Lower leg skin (tissue), 4 donors: ENCODE measurements around the gene COL19A1. TPM values are rescaled to one million over a fixed set of nuclear protein-coding genes. Genes with fewer than 3 reads are reported as not detected.

ENCODE experiments used
- DNase-seq, 2 donors: peaks; one replicate each; pipeline ENCODE4 v3.0.0-alpha.2; 2019; ENCODE audit warnings: low spot score in 2 of 2
- H3K4me3 ChIP-seq: fragments of 200-600 bp; sonication (generic); 2 replicates; pipeline ENCODE4 v1.5.1; 2017; ENCODE audit warnings: mild to moderate bottlenecking, low read depth; ENCODE audit not compliant: poor library complexity, severe bottlenecking
- POLR2A ChIP-seq, 2 donors: fragments of 450-650 bp; IDR thresholded peaks; one replicate each; pipeline ENCODE4 v1.6.1; 2016 to 2017; ENCODE audit warnings: antibody characterized with exemption in 2 of 2, mild to moderate bottlenecking in 1 of 2, moderate library complexity in 1 of 2
- WGBS, 2 donors: methylation state at CpG; one replicate each; pipeline ENCODE4 v1.1.5; 2018; 5-methylcytosine and 5-hydroxymethylcytosine counted together
- intact Hi-C: fragments of 100-400 bp; cut with DNase I; formaldehyde crosslinking; loops from one replicate; pipeline ENCODE4 v1.15.0; 2023; ENCODE audit warnings: low total_unique reads
- total RNA-seq, 4 donors: library from RNA; depleted of rRNA; stranded (reverse); fragments of >200 nt; gene quantifications; one replicate each; pipeline ENCODE4 v1.1.0, GENCODE V29; 2016
- TF ChIP-seq, protein P1 (sequence below), 3 donors: fragments of 450-650 bp; IDR thresholded peaks; one replicate each; pipeline ENCODE4 v1.5.1; 2016; ENCODE audit warnings: antibody characterized with exemption in 3 of 3, mild to moderate bottlenecking in 3 of 3, moderate library complexity in 2 of 3

The COL19A1 gene
- total RNA-seq, 4 donors from 2014 or later, result 0.12 to 0.19 TPM; not detected in 2

- DNase-seq, result no peak
- H3K4me3 ChIP-seq, result no peak overlapping the region
- intact Hi-C loops, result no loop called here
- 66 to 74% methylated on average over 4 of the region's 4 CpGs for WGBS, 2 donors
- TF ChIP-seq, protein P1, sequence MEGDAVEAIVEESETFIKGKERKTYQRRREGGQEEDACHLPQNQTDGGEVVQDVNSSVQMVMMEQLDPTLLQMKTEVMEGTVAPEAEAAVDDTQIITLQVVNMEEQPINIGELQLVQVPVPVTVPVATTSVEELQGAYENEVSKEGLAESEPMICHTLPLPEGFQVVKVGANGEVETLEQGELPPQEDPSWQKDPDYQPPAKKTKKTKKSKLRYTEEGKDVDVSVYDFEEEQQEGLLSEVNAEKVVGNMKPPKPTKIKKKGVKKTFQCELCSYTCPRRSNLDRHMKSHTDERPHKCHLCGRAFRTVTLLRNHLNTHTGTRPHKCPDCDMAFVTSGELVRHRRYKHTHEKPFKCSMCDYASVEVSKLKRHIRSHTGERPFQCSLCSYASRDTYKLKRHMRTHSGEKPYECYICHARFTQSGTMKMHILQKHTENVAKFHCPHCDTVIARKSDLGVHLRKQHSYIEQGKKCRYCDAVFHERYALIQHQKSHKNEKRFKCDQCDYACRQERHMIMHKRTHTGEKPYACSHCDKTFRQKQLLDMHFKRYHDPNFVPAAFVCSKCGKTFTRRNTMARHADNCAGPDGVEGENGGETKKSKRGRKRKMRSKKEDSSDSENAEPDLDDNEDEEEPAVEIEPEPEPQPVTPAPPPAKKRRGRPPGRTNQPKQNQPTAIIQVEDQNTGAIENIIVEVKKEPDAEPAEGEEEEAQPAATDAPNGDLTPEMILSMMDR (IDR thresholded peaks at IDR 0.05), result no peak
- no peak for TF ChIP-seq POLR2A (IDR thresholded peaks at IDR 0.05)
Measured at GRCh38 chr6:70142034-70142433, 275.7 kb downstream of the COL19A1 start.

DNA sequence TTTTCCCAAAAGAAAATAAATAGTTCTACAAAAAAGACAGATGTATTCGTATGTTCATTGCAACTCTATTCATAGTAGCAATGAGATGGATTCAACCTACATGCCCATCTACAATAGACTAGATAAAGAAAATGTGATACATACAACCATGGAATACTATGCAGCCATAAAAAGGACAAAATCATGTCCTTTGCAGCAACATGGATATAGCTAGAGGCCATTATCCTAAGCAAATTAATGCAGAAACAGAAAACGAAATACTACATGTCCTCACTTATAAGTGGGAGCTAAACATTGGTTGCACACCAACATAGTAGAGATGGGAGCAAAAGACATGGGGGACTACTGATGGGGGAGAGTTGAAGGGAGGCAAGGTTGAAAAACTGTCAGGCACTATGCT is 278.8 kb downstream of the COL19A1 start:
- no peak overlapping the region for H3K4me3 ChIP-seq
- intact Hi-C loops, result no loop called here
- no peak for DNase-seq
- WGBS, 2 donors, result 82% methylated on average over 2 of the region's 2 CpGs
- TF ChIP-seq, protein P1 (IDR thresholded peaks at IDR 0.05), result no peak
- TF ChIP-seq POLR2A (IDR thresholded peaks at IDR 0.05), result no peak

DNA sequence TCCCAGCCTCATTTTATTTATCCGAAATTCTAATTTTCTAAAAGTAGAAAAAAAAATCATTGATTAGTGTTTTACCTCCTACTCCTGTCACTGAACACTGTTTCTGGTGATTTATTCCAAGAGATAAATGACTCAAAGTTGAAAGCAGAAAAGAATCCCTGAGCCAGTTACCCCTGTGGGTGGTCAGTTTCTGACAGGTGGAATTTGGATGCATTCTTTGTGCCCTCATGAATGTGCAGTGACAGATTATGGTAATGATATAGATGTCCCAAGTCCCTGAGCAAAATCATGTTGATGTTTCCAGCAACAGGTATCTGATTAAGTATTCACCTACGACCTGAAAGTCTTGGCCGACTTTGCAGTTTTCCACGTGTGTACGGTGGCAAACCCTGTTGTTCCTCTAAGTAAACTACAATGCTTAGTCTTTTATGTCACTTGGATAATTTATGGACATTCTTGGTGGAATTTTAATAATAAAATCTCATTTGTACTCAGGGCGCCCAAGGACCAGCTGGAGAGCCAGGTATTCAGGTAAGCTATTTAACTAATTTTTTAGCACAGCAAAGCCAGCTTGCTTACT is 282.9 kb downstream of the COL19A1 start:
- TF ChIP-seq, protein P1 (IDR thresholded peaks at IDR 0.05), result no peak
- TF ChIP-seq POLR2A (IDR thresholded peaks at IDR 0.05), result no peak
- 60 to 66% methylated on average over 6 of the region's 6 CpGs for WGBS, 2 donors
- no peak for DNase-seq
- intact Hi-C loops, result no loop called here
- no peak overlapping the region for H3K4me3 ChIP-seq

DNA sequence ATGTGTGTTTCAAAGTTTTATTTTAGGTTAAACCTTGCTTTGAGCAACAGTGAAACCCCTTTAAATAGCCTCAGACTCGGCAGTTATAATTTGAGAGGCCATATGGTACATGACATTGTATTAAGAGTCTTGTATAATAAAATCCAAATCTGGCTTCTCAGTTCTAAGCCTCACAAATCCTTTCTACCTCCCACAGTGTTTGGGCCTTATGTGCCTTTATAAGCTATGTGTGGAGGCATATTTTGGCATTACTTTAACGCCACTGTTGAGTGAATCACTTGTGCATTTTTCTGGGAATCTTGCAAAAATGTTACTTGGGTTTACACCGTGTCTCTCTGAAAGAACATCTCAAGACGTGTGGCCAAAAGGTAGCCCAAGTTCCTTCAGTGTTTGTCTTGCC is 284.2 kb downstream of the COL19A1 start:
- DNase-seq, result no peak
- intact Hi-C loops, result no loop called here
- 47 to 56% methylated on average over 4 of the region's 4 CpGs for WGBS, 2 donors
- TF ChIP-seq, protein P1 (IDR thresholded peaks at IDR 0.05), result no peak
- TF ChIP-seq POLR2A (IDR thresholded peaks at IDR 0.05), result no peak
- no peak overlapping the region for H3K4me3 ChIP-seq

- no peak for DNase-seq
- TF ChIP-seq, protein P1 (IDR thresholded peaks at IDR 0.05), result no peak
- WGBS, 2 donors, result 63 to 66% methylated on average over 2 of the region's 2 CpGs
- no peak overlapping the region for H3K4me3 ChIP-seq
- intact Hi-C loops, result no loop called here
Measured at GRCh38 chr6:70151616-70152015, 285.3 kb downstream of the COL19A1 start.

DNA sequence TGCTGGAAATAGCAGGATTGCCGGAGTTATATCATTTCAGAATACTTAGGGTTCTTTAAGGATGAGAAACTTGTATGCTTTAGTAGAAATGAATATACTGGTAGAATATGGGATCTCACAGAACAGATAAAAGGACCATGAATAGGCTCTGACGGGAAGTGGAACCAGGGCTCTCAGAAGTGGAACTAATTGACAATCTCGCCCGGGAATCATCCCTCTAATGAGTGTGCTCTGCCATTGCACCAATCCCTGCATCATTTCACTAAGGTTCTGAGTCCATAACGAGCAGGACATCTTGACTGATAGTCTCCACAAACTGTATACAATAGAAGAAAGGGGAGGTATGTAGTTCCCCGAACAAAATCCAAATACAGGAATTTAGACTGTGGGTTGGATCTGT is 286.4 kb downstream of the COL19A1 start:
- 72 to 84% methylated on average over 6 of the region's 6 CpGs for WGBS, 2 donors
- no peak overlapping the region for H3K4me3 ChIP-seq
- no peak for DNase-seq
- TF ChIP-seq POLR2A (IDR thresholded peaks at IDR 0.05), result no peak
- TF ChIP-seq, protein P1 (IDR thresholded peaks at IDR 0.05), result no peak
- intact Hi-C loops, result no loop called here
